Testis (tissue), 3 donors: ENCODE data around the gene KIAA0232. TPM values are rescaled to one million over a fixed set of nuclear protein-coding genes. Genes with fewer than 3 reads are reported as not detected.
"Not testable (repeated sequence)": the region's sequence is repeated elsewhere in the genome, so short reads cannot be mapped to it uniquely, and the experiment has no call there.

Experiments used
- DNase-seq: peaks from one replicate; pipeline ENCODE4 v3.0.0-alpha.2; 2019
- H3K27ac ChIP-seq, 2 donors: fragments of 200-600 bp; sonication (generic); one replicate each; pipeline ENCODE4 v1.5.1; 2019
- H3K27me3 ChIP-seq: fragments of 200-600 bp; sonication (generic); one replicate; pipeline ENCODE4 v1.5.1; 2019
- H3K36me3 ChIP-seq: fragments of 200-600 bp; sonication (generic); one replicate; pipeline ENCODE4 v1.5.1; 2017; ENCODE audit warnings: low read depth; ENCODE audit errors: missing control alignments
- H3K4me1 ChIP-seq: fragments of 200-600 bp; sonication (generic); one replicate; pipeline ENCODE4 v1.5.1; 2019
- H3K4me3 ChIP-seq, 2 donors: fragments of 200-600 bp; sonication (generic); one replicate each; pipeline ENCODE4 v1.5.1; 2017 to 2019
- H3K9me3 ChIP-seq: fragments of 200-600 bp; sonication (generic); one replicate; pipeline ENCODE4 v1.5.1; 2017
- CTCF ChIP-seq, 3 experiments: fragments of 450-650 bp in 2 of 3; fragments of 200-600 bp in 1 of 3; sonication (generic) in 1 of 3; IDR thresholded peaks; one replicate each; pipeline ENCODE4 v1.5.1; 2016 to 2019; ENCODE audit warnings: antibody characterized with exemption in 3 of 3, mild to moderate bottlenecking in 2 of 3, moderate library complexity in 1 of 3
- POLR2A ChIP-seq: fragments of 450-650 bp; IDR thresholded peaks from one replicate; pipeline ENCODE4 v1.6.1; 2017; ENCODE audit warnings: antibody characterized with exemption, mild to moderate bottlenecking, moderate library complexity
- WGBS, 2 donors: methylation state at CpG; one replicate each; pipeline ENCODE4 v1.1.5; 2018; 5-methylcytosine and 5-hydroxymethylcytosine counted together
- intact Hi-C: fragments of 100-400 bp; cut with DNase I; formaldehyde crosslinking; loops from one replicate; pipeline ENCODE4 v1.15.1; 2023; ENCODE audit warnings: low total_unique reads
- polyA plus RNA-seq: library from polyadenylated mRNA; stranded (reverse); fragments of 350-450 nt; fragmentation: Illumina TruSeq; extraction: RNeasy Lipid Tissue Mini Kit (QIAGEN cat#74804); gene quantifications from one replicate; pipeline ENCODE4 v1.2.3, GENCODE V29; 2014; ENCODE audit warnings: low read depth, low replicate concordance; ENCODE audit not compliant: insufficient read depth
- total RNA-seq, 2 donors: library from RNA; depleted of rRNA; stranded (reverse); fragments of >200 nt; gene quantifications; one replicate each; pipeline ENCODE4 v1.2.3, GENCODE V29; 2016

The KIAA0232 gene
- total and polyA plus RNA-seq, 3 donors from 2014 or later = 22.7 to 48.0 (median 47.9) TPM

- intact Hi-C loops = no loop called here
- WGBS, 2 donors = 68 to 71% methylated on average over 9 of the region's 9 CpGs
- Histone ChIP-seq H3K4me3 (no peak overlapping the region), H3K36me3 (no peaks in the 10 kb centered on the region), H3K4me1 (no peaks in the 10 kb centered on the region), H3K27ac (no peak overlapping the region), H3K27me3 (no peaks in the 10 kb centered on the region), H3K9me3 (no peaks in the 10 kb centered on the region)
- TF ChIP-seq CTCF (IDR thresholded peaks at IDR 0.05) (no peak), POLR2A (no peak)
- no peak for DNase-seq
These were observed 44.4 kb downstream of the KIAA0232 start for GRCh38 chr4:6826781-6827508.

- intact Hi-C loops = no loop called here
- Histone ChIP-seq H3K4me1 (no peaks in the 10 kb centered on the region), H3K27me3 (no peaks in the 10 kb centered on the region), H3K9me3 (no peaks in the 10 kb centered on the region), H3K27ac (no peak overlapping the region), H3K36me3 (no peaks in the 10 kb centered on the region), H3K4me3 (no peak overlapping the region)
- no peak for DNase-seq
- TF ChIP-seq CTCF (IDR thresholded peaks at IDR 0.05) (no peak), POLR2A (no peak)
- 65 to 75% methylated on average over 5 of the region's 5 CpGs for WGBS, 2 donors
These were observed 46.6 kb downstream of the KIAA0232 start for GRCh38 chr4:6829086-6829485.

GRCh38 chr4:6834867-6835266 lies 52.3 kb downstream of the KIAA0232 start:
- H3K4me3 ChIP-seq = no peak overlapping the region
- DNase-seq = no peak
- peaks cover 1% of the 10 kb centered on the region for H3K4me1 ChIP-seq
- TF ChIP-seq CTCF (IDR thresholded peaks at IDR 0.05) = no peak
- no peak for TF ChIP-seq POLR2A
- 85 to 97% methylated on average over 3 of the region's 3 CpGs for WGBS, 2 donors
- intact Hi-C loops = no loop called here
- H3K9me3 ChIP-seq = no peaks in the 10 kb centered on the region
- no peak overlapping the region for H3K27ac ChIP-seq
- no peaks in the 10 kb centered on the region for H3K36me3 ChIP-seq
- H3K27me3 ChIP-seq = no peaks in the 10 kb centered on the region

GRCh38 chr4:6835616-6836015 lies 53.1 kb downstream of the KIAA0232 start:
- H3K9me3 ChIP-seq, H3K27ac ChIP-seq, H3K36me3 ChIP-seq, intact Hi-C loops, H3K4me3 ChIP-seq, DNase-seq, H3K4me1 ChIP-seq, H3K27me3 ChIP-seq: not testable (repeated sequence)
- 98% methylated on average over 4 of the region's 4 CpGs for WGBS, 2 donors

- intact Hi-C loops, H3K4me3 ChIP-seq, H3K4me1 ChIP-seq, DNase-seq, H3K9me3 ChIP-seq, H3K27ac ChIP-seq, H3K36me3 ChIP-seq, H3K27me3 ChIP-seq: not testable (repeated sequence)
- WGBS, 2 donors = 60 to 74% methylated on average over 22 to 34 of the region's 34 CpGs
These were observed 54.6 kb downstream of the KIAA0232 start for GRCh38 chr4:6837106-6837505.

GRCh38 chr4:6839579-6839978 lies 57.1 kb downstream of the KIAA0232 start:
- no peaks in the 10 kb centered on the region for H3K36me3 ChIP-seq
- no peak overlapping the region for H3K27ac ChIP-seq
- 78 to 87% methylated on average over 4 of the region's 4 CpGs for WGBS, 2 donors
- TF ChIP-seq POLR2A = no peak
- no peaks in the 10 kb centered on the region for H3K9me3 ChIP-seq
- no peak for DNase-seq
- H3K4me3 ChIP-seq = no peak overlapping the region
- H3K27me3 ChIP-seq = no peaks in the 10 kb centered on the region
- intact Hi-C loops = no loop called here
- peaks cover 6% of the 10 kb centered on the region for H3K4me1 ChIP-seq
